Measurements from ENCODE around the gene LRTM2. TPM values are rescaled to one million over a fixed set of nuclear protein-coding genes. Genes with fewer than 3 reads are reported as not detected.

LRTM2 gene
- total RNA-seq, 1 experiment from 2014 or later, result not detected

DNA sequence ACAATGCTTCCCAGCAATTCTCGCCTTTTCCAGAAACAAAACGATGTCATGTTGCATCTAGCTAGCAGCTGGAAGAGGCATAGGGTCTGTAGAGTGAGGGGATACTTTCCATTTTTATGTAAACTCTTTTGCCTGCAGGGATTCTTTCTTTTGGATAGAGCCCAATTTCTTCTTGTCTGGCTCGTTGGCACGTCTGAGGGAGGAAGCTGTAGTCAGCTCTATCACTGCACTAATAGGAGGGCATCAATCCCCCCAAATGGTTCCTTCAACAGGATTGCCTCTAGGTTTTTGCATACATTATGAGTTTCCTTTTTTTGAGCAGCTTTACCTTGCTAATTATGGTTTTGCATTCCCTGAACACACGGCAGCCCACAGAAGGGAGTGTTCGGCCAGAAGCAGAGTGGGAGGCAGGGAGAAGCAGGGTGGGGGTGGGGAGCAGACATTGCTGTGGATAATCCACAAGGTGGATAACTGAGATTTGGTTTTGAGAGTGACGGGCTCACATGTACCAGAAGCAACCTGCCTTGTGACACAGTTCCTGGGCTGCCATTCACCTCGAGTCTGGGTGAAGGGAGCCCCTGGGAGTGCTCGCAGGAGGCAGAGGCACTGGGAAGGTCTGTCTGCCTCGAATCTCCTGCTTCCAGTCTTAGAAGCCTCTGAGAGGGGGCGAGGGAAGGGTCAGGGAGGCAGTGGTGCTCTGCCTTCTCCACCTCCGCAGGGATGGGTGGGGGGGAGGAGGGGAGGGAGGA, 24.5 kb downstream of the LRTM2 start:
- H3K27ac Mint-ChIP-seq (ENCODE audit: unreplicated experiment), result no peak overlapping the region
- BruUV-seq (replicated peaks), result no TSS peak
- H3K27me3 ChIP-seq (replicated peaks; ENCODE audit: control insufficient read depth, insufficient read depth, low read length), result no peaks in the 10 kb centered on the region; the same call in 1 of the 2 replicates

DNA sequence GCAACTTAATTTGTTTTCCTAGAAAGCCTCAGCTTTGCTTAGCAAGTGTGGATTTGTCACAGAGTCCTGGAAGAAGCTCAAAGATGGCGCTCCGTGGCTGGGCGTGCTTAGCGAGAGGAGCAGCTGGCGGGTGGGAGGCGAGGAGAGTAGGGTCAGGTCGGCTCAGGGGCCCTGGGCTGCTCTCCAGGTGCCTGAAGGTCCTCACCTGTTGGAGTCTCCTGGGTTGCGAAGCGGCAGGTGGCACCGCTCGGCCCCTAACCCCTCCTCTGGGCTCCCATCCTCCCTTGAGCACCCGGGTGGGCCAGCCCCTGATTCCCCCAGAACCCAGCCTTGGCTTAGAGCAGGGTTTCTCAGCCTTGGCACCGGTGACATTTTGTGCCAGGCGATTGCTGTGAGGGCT, 25.1 kb downstream of the LRTM2 start:
- no peaks in the 10 kb centered on the region for H3K36me3 Mint-ChIP-seq (ENCODE audit: insufficient read depth, unreplicated experiment)
- Histone ChIP-seq H3K36me3 (ENCODE audit: control insufficient read depth, insufficient read depth, low read length) (no peaks in the 10 kb centered on the region), H3K27me3 (replicated peaks; ENCODE audit: control insufficient read depth, insufficient read depth, low read length) (no peaks in the 10 kb centered on the region; the same call in 1 of the 2 replicates), H3K9me3 (no peaks in the 10 kb centered on the region), H3K4me3 (ENCODE audit: low read depth, low read length) (no peak overlapping the region), H3K4me1 (no peaks in the 10 kb centered on the region)
- no peak overlapping the region for H3K4me3 Mint-ChIP-seq (ENCODE audit: unreplicated experiment)
- TF ChIP-seq, protein P1, sequence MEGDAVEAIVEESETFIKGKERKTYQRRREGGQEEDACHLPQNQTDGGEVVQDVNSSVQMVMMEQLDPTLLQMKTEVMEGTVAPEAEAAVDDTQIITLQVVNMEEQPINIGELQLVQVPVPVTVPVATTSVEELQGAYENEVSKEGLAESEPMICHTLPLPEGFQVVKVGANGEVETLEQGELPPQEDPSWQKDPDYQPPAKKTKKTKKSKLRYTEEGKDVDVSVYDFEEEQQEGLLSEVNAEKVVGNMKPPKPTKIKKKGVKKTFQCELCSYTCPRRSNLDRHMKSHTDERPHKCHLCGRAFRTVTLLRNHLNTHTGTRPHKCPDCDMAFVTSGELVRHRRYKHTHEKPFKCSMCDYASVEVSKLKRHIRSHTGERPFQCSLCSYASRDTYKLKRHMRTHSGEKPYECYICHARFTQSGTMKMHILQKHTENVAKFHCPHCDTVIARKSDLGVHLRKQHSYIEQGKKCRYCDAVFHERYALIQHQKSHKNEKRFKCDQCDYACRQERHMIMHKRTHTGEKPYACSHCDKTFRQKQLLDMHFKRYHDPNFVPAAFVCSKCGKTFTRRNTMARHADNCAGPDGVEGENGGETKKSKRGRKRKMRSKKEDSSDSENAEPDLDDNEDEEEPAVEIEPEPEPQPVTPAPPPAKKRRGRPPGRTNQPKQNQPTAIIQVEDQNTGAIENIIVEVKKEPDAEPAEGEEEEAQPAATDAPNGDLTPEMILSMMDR (IDR thresholded peaks at IDR 0.05; ENCODE audit: insufficient read depth in 1 of 2, low read depth in 1 of 2, low read length in 1 of 2, severe bottlenecking in 1 of 2, unreplicated experiment in 1 of 2), result no peak
- POLR2A ChIA-PET, result no interaction called here
- BruUV-seq (replicated peaks), result no TSS peak
- H3K27ac Mint-ChIP-seq (ENCODE audit: unreplicated experiment), result no peak overlapping the region
- intact Hi-C loops (cut with micrococcal nuclease; ENCODE audit: unreplicated experiment), result no loop called here
- H3K9me3 Mint-ChIP-seq (ENCODE audit: unreplicated experiment), result no peaks in the 10 kb centered on the region
- DNase-seq, result peak in 1 of 2 experiments; percentile 33
- CTCF ChIA-PET, result no interaction called here
- no peaks in the 10 kb centered on the region for H3K4me1 Mint-ChIP-seq (ENCODE audit: low read depth, unreplicated experiment)
- peaks cover 27% of the 10 kb centered on the region for H3K27me3 Mint-ChIP-seq (ENCODE audit: insufficient read depth, unreplicated experiment)

More for the DNA sequence above, 24.5 kb downstream of the LRTM2 start:
- H3K27me3 Mint-ChIP-seq (ENCODE audit: insufficient read depth, unreplicated experiment), result peaks cover 27% of the 10 kb centered on the region
- CTCF ChIA-PET, result interaction anchor here (1.0 kb wide), 1 partner anchor 95 kb away, joined by 3 read pairs; no protein-coding TSS in a partner anchor
- peak in 1 of 2 experiments; percentile 25 for DNase-seq
- no peaks in the 10 kb centered on the region for H3K9me3 Mint-ChIP-seq (ENCODE audit: unreplicated experiment)
- no peak overlapping the region for H3K4me3 Mint-ChIP-seq (ENCODE audit: unreplicated experiment)
- Histone ChIP-seq H3K4me1 (no peaks in the 10 kb centered on the region), H3K4me3 (ENCODE audit: low read depth, low read length) (no peak overlapping the region), H3K36me3 (ENCODE audit: control insufficient read depth, insufficient read depth, low read length) (no peaks in the 10 kb centered on the region), H3K9me3 (no peaks in the 10 kb centered on the region)
- H3K36me3 Mint-ChIP-seq (ENCODE audit: insufficient read depth, unreplicated experiment), result no peaks in the 10 kb centered on the region
- intact Hi-C loops (cut with micrococcal nuclease; ENCODE audit: unreplicated experiment), result no loop called here
- TF ChIP-seq, protein P1 (IDR thresholded peaks at IDR 0.05; ENCODE audit: insufficient read depth in 1 of 2, low read depth in 1 of 2, low read length in 1 of 2, severe bottlenecking in 1 of 2, unreplicated experiment in 1 of 2), result no peak
- H3K4me1 Mint-ChIP-seq (ENCODE audit: low read depth, unreplicated experiment), result no peaks in the 10 kb centered on the region
- POLR2A ChIA-PET, result no interaction called here

- Histone ChIP-seq H3K4me1 (no peaks in the 10 kb centered on the region), H3K27me3 (replicated peaks; ENCODE audit: control insufficient read depth, insufficient read depth, low read length) (no peaks in the 10 kb centered on the region; the same call in 1 of the 2 replicates), H3K9me3 (no peaks in the 10 kb centered on the region), H3K36me3 (ENCODE audit: control insufficient read depth, insufficient read depth, low read length) (no peaks in the 10 kb centered on the region), H3K4me3 (ENCODE audit: low read depth, low read length) (no peak overlapping the region)
- H3K27ac Mint-ChIP-seq (ENCODE audit: unreplicated experiment), result no peak overlapping the region
- no peak overlapping the region for H3K4me3 Mint-ChIP-seq (ENCODE audit: unreplicated experiment)
- CTCF ChIA-PET, result no interaction called here
- DNase-seq, result peak in 1 of 2 experiments; percentile 33
- POLR2A ChIA-PET, result no interaction called here
- H3K36me3 Mint-ChIP-seq (ENCODE audit: insufficient read depth, unreplicated experiment), result no peaks in the 10 kb centered on the region
- intact Hi-C loops (cut with micrococcal nuclease; ENCODE audit: unreplicated experiment), result no loop called here
- BruUV-seq (replicated peaks), result no TSS peak
- H3K4me1 Mint-ChIP-seq (ENCODE audit: low read depth, unreplicated experiment), result no peaks in the 10 kb centered on the region
- H3K9me3 Mint-ChIP-seq (ENCODE audit: unreplicated experiment), result no peaks in the 10 kb centered on the region
- TF ChIP-seq, protein P1 (IDR thresholded peaks at IDR 0.05; ENCODE audit: insufficient read depth in 1 of 2, low read depth in 1 of 2, low read length in 1 of 2, severe bottlenecking in 1 of 2, unreplicated experiment in 1 of 2), result no peak
- H3K27me3 Mint-ChIP-seq (ENCODE audit: insufficient read depth, unreplicated experiment), result peaks cover 27% of the 10 kb centered on the region
Observed at GRCh38 chr12:1845886-1846285, 25.5 kb downstream of the LRTM2 start.
